PC-3 (cell line): Measurements from ENCODE around the gene PHF21B.

Source experiments
- CTCF ChIP-seq: fragments of 300-600 bp; sonication (generic); conservative IDR thresholded peaks from 2 replicates; pipeline ENCODE4 v1.5.1; 2017; ENCODE audit warnings: antibody characterized with exemption, low read depth, mild to moderate bottlenecking, low read length
- EZH2 ChIP-seq: fragments of 300-600 bp; sonication (generic); IDR thresholded peaks from one replicate; pipeline ENCODE4 v1.6.1; 2017; ENCODE audit warnings: antibody characterized with exemption, mild to moderate bottlenecking, low read length; ENCODE audit not compliant: unreplicated experiment
- EZH2phosphoT487 ChIP-seq: fragments of 300-600 bp; sonication (generic); IDR thresholded peaks from 2 replicates; pipeline ENCODE4 v1.6.1; 2018; ENCODE audit warnings: mild to moderate bottlenecking, antibody characterized with exemption, low read length, borderline replicate concordance

GRCh38 chr22:44924098-44924497 lies 85.7 kb downstream of the PHF21B start:
- no peak for TF ChIP-seq EZH2phosphoT487
- no peak for TF ChIP-seq EZH2
- no peak for TF ChIP-seq CTCF
